HUES6 (cell line): ENCODE data around the gene PLA2G4A.

Experiments
- H3K27ac ChIP-seq: 2 replicates; pipeline ENCODE4 v1.7.0; 2013; ENCODE audit warnings: low read depth, mild to moderate bottlenecking, low read length, inconsistent platforms
- H3K27me3 ChIP-seq: 2 replicates; pipeline ENCODE4 v1.6.1; 2013; ENCODE audit warnings: low read length; ENCODE audit not compliant: control insufficient read depth, insufficient read depth
- H3K36me3 ChIP-seq: 2 replicates; pipeline ENCODE4 v1.6.1; 2013; ENCODE audit warnings: low read length; ENCODE audit not compliant: control insufficient read depth, insufficient read depth
- H3K4me1 ChIP-seq: 2 replicates; pipeline ENCODE4 v1.6.1; 2013; ENCODE audit warnings: low read length; ENCODE audit not compliant: control insufficient read depth, insufficient read depth
- H3K4me3 ChIP-seq: 2 replicates; pipeline ENCODE4 v1.5.1; 2013; ENCODE audit warnings: low read depth, low read length
- H3K9ac ChIP-seq: one replicate; pipeline ENCODE4 v1.6.1; 2013; ENCODE audit warnings: mild to moderate bottlenecking, low read length
- H3K9me3 ChIP-seq: 2 replicates; pipeline ENCODE4 v1.6.1; 2013; ENCODE audit warnings: low read depth, low read length; ENCODE audit not compliant: control insufficient read depth, insufficient read depth

The PLA2G4A gene

DNA sequence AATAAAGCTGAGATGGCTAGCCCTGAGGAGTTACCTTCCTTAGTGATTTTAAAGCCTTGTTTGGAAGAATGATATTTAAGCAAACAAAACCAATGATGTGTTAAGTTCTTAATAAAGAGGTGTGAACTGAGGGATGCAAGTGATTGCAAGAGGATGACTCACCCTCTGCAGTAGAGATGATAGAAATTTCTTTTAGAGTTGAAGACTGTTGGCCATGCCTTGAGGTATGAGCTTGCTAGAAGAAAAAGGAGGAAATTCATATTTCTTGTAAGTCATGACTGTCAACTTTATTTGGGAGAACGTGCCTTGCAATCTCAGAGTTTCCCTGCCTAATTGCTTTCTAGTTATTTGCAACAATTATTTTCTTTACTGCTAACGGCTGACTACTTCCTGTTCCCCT is 94.7 kb downstream of the PLA2G4A start:
- peaks cover 6% of the 10 kb centered on the region; the same call in 1 of the 2 replicates for H3K4me1 ChIP-seq
- H3K27me3 ChIP-seq, result no peaks in the 10 kb centered on the region
- peaks cover 10% of the 10 kb centered on the region; the same call in 1 of the 2 replicates for H3K9me3 ChIP-seq
- H3K27ac ChIP-seq, result no peak overlapping the region
- no peaks in the 10 kb centered on the region for H3K36me3 ChIP-seq
- H3K4me3 ChIP-seq, result no peak overlapping the region
- no peak overlapping the region for H3K9ac ChIP-seq

DNA sequence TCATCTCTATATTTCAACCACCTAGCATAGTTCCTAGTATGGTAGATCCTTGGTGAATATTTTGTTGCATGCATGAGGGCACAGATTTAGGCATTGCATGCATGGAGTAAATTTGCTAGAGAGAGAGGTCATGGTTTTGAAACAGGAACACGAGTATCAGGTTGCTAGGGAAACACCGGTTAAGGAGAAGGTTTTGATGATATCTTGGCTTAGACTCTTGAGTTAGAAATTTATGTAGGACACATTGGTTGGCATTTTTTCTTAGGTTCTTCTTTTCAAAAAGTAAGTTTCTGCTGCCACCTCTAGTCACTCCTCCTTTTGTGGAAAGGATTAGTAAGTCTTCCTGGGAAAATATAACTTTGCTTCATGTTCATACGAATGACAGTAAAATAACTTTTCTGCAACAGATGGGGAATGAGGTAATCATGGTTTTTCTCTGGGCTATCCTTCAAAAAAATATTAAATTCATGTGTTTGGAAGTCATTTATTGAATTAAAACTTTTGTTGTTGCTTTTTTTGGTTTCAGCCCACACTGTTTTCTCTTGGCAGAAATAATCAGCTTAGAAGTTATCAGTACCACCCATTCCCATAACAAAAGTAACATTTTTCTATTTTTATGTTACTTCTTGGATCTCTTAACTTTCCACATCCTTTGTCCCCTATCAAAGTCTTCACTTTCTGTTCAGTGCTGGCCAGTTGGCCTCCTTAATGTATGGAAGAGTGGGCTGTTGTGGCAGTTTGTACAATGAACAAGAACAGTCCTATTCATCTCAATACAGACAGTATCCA is 97.3 kb downstream of the PLA2G4A start:
- Histone ChIP-seq H3K4me3 (no peak overlapping the region), H3K4me1 (peaks cover 6% of the 10 kb centered on the region; the same call in 1 of the 2 replicates), H3K9me3 (peaks cover 10% of the 10 kb centered on the region; the same call in 1 of the 2 replicates), H3K9ac (no peak overlapping the region), H3K27ac (no peak overlapping the region), H3K36me3 (no peaks in the 10 kb centered on the region), H3K27me3 (no peaks in the 10 kb centered on the region)

GRCh38 chr1:186927884-186928283 is 99.1 kb downstream of the PLA2G4A start:
- peaks cover 7% of the 10 kb centered on the region; the same call in 1 of the 2 replicates for H3K9me3 ChIP-seq
- H3K36me3 ChIP-seq, result no peaks in the 10 kb centered on the region
- H3K9ac ChIP-seq, result no peak overlapping the region
- H3K27me3 ChIP-seq, result no peaks in the 10 kb centered on the region
- no peak overlapping the region for H3K27ac ChIP-seq
- no peak overlapping the region for H3K4me3 ChIP-seq
- peaks cover 6% of the 10 kb centered on the region; the same call in 1 of the 2 replicates for H3K4me1 ChIP-seq

- no peak overlapping the region for H3K27ac ChIP-seq
- peaks cover 6% of the 10 kb centered on the region; the same call in 1 of the 2 replicates for H3K4me1 ChIP-seq
- H3K27me3 ChIP-seq, result no peaks in the 10 kb centered on the region
- no peak overlapping the region for H3K9ac ChIP-seq
- H3K4me3 ChIP-seq, result no peak overlapping the region
- no peaks in the 10 kb centered on the region for H3K9me3 ChIP-seq
- H3K36me3 ChIP-seq, result no peaks in the 10 kb centered on the region
Observed at GRCh38 chr1:186930238-186930637, 101.5 kb downstream of the PLA2G4A start.

DNA sequence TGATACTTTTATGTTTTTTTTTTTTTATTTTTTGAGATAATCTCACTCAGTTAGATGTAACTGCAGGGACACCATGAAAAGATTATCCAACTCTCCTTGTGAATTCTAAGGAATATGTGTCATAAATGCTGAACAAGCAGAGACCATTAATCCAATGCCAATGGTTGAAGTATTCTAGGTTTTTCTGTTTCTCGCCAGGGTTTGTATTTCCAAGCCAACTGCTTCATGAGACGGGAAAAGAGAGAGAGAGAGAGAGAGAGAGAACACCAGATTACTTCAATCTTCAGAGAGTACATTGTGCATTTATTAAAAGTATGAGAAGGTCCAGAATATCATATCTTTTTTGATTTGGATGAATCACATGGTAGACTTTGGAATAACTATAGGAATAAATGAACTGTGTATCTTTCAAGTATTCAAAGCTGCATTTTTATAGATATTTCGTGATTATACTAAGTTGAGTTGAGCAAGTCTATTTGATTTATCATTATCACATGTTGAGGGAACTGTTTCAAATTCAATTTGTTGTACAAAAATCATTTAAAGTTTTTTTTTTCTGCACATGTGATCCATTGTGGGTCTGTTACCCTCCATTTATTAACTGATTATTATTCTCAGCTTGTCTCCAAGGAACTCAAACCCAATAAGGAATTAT is 108.4 kb downstream of the PLA2G4A start:
- Histone ChIP-seq H3K9me3 (no peaks in the 10 kb centered on the region), H3K9ac (no peak overlapping the region), H3K27me3 (no peaks in the 10 kb centered on the region), H3K4me3 (no peak overlapping the region), H3K4me1 (no peaks in the 10 kb centered on the region), H3K27ac (no peak overlapping the region), H3K36me3 (no peaks in the 10 kb centered on the region)

DNA sequence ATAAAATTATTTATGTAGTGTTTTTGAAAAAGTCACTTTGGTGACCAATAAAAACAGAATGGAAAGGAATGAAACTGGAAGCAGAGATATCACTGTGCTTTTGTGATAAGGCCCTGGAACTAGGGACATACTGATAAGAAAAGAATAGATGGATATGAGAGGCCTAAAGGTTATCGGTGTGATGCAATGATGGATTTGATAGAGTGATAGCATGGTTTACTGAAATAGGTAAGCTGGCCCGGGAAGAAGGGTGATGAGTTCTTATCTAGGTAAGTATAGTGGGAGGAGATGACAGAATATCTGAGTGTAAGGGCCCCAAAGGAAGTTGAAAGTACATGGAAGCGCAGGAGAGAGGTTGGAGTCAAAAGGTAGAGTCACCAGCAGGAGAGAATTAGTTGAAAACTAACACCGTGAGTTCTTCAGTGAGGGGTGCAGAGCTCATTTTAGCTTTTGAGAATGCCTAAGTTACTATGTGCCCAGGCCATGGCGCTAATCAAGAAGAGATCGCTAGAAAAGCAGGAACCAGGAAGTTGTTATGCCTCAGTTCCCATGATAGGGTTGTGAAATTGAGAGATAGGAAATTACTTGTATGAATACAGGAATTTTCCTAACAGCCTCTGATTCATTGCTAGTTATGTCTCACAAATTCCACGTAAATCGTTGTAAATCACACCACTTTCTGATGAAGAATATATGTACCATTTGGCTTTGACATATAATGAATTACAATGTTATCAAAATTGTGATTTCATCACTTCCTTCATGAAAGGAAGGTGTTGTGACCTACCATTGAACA is 115.3 kb downstream of the PLA2G4A start:
- Histone ChIP-seq H3K9ac (peak overlapping the region; percentile 46), H3K27me3 (no peaks in the 10 kb centered on the region), H3K4me3 (no peak overlapping the region), H3K9me3 (no peaks in the 10 kb centered on the region), H3K27ac (no peak overlapping the region), H3K4me1 (no peaks in the 10 kb centered on the region), H3K36me3 (no peaks in the 10 kb centered on the region)

DNA sequence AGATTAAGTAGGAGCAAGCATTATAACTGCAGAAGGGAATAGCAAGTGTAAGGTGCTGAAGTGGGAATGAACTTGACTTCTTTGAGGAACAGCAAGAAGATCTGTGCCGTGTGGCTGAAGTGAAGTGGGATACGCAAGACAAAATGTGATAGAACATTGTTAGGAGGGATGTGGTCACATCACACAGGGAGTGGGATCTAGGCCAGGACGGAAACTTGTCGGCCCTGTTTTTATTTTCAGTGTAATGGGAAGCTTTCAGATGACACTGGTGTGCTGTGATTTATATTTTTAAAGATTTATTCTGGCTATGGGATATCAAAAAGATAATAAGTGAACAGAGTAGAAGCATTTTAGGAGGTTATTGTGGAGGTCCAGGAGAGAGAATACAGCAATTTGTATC is 116.4 kb downstream of the PLA2G4A start:
- H3K36me3 ChIP-seq, result no peaks in the 10 kb centered on the region
- H3K4me3 ChIP-seq, result no peak overlapping the region
- H3K4me1 ChIP-seq, result no peaks in the 10 kb centered on the region
- no peaks in the 10 kb centered on the region for H3K27me3 ChIP-seq
- no peak overlapping the region for H3K27ac ChIP-seq
- H3K9me3 ChIP-seq, result no peaks in the 10 kb centered on the region
- H3K9ac ChIP-seq, result no peak overlapping the region

GRCh38 chr1:186948535-186948934 is 119.8 kb downstream of the PLA2G4A start:
- no peak overlapping the region for H3K4me3 ChIP-seq
- H3K27ac ChIP-seq, result no peak overlapping the region
- H3K36me3 ChIP-seq, result no peaks in the 10 kb centered on the region
- H3K9me3 ChIP-seq, result no peaks in the 10 kb centered on the region
- no peak overlapping the region for H3K9ac ChIP-seq
- no peaks in the 10 kb centered on the region for H3K4me1 ChIP-seq
- no peaks in the 10 kb centered on the region for H3K27me3 ChIP-seq

DNA sequence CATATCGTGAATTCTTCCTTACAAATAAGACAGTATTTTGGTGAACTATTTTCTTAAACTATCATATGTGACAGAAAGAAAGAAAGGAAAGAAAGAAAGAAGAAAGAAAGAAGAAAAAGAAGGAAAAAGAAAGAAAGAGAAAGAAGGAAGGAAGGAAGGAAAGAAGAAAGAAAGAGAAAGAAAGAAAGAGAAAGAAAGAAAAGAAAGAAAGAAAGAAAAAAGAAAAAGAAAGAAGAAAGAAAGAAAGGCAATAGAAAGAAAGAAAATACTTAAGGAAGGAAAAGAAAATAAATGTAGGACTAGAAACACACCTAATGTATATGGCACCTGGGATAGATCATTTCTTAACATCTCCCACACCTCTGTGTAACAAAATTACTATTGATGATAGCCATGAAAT is 120.4 kb downstream of the PLA2G4A start:
- no peak overlapping the region for H3K27ac ChIP-seq
- no peaks in the 10 kb centered on the region for H3K4me1 ChIP-seq
- no peaks in the 10 kb centered on the region for H3K36me3 ChIP-seq
- no peak overlapping the region for H3K9ac ChIP-seq
- H3K27me3 ChIP-seq, result no peaks in the 10 kb centered on the region
- H3K4me3 ChIP-seq, result no peak overlapping the region
- no peaks in the 10 kb centered on the region for H3K9me3 ChIP-seq

- no peaks in the 10 kb centered on the region for H3K36me3 ChIP-seq
- H3K4me3 ChIP-seq, result no peak overlapping the region
Observed at GRCh38 chr1:186950547-186950946, 121.8 kb downstream of the PLA2G4A start.

DNA sequence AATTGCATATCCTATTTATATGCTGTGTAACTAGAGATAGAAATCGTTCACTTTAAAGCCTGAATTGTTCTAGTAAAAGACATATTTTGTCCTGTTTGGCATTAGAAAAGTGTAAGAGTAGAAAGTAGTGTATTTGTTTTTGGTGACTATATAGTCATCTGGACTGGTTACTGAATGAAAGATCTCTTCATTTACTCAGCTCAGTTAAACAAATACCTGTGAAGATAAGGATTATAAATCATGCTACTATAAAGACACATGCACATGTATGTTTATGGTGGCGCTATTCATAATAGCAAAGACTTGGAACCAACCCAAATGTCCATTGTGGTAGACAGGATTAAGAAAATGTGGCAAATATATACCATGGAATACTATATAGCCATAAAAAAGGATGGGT is 125.1 kb downstream of the PLA2G4A start:
- Histone ChIP-seq H3K27me3 (no peaks in the 10 kb centered on the region), H3K9ac (no peak overlapping the region), H3K4me1 (no peaks in the 10 kb centered on the region), H3K4me3 (no peak overlapping the region), H3K27ac (no peak overlapping the region), H3K36me3 (no peaks in the 10 kb centered on the region), H3K9me3 (no peaks in the 10 kb centered on the region)

More at GRCh38 chr1:186950547-186950946, 121.8 kb downstream of the PLA2G4A start:
- Histone ChIP-seq H3K27ac (no peak overlapping the region), H3K9ac (no peak overlapping the region), H3K9me3 (no peaks in the 10 kb centered on the region), H3K4me1 (no peaks in the 10 kb centered on the region), H3K27me3 (no peaks in the 10 kb centered on the region)
